Measurements from ENCODE around the gene NFYA.

The NFYA gene

DNA sequence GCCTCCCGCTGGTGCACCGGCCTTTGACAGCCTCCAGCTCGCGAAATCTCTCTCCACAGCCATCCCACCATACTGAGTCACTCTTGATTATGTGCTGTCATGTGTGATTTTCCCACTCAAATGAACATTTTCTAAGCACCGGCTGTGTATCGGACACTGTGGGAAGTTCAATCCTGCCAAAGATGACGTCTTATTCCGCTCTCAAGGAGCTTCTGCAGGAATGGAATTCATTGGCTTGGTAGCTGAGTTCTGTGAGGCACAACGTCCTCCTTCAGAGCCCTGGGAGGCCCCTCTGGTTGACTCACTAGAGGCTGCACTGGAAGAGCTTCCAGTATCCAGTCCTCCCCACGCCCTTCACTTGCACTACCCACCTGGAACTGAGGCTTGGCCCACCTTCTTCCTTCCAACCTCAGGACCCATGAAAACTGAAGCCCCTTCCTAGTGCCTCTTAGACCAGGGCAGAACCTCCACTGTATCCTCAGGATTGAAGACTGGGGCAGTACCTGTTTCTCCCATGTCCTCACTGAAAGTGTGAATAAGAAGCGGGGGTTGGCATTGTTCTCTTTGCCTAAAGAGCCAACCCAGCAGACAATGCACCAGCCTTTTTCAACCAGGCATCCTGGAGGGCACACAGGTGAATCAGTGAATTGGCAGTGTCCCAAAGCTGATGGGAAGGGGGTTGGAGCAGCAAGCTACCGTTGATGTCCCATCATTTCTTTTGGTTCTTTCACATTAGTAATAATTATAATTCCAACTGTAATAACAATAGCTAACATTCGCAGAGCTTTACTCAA, 35.5 kb upstream of the NFYA start:
- Histone ChIP-seq H3K9me3 (ENCODE audit: control insufficient read depth in 1 of 2, low read length in 2 of 2) (no peaks in the 10 kb centered on the region), H3K4me3 (ENCODE audit: low read depth in 1 of 2, low read length in 2 of 2) (peak overlapping the region in 1 of 2 donors; percentile 19), H3K27ac (ENCODE audit: low read length) (no peak overlapping the region)

DNA sequence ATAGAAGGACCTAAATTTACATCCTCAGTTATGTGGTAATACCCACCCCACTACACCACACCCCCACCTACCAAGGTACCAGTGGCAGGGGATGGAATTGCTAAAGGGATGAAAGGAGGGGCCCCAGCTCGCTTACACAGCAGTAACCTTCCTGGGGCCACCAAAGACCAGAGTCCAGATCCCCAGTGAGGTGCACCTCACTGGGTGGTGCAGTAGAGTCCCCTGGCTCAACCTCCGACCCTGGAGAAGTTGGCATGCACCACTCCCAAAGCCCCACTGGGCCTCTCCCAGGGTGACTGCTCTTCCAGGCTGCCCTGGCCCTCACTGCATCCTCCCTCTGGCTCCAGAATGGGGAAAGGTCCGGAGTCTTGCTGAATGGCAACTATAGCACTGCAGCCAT, 34.6 kb upstream of the NFYA start:
- no peak overlapping the region for H3K27ac ChIP-seq (ENCODE audit: low read length)
- H3K36me3 ChIP-seq (ENCODE audit: control insufficient read depth in 1 of 2, insufficient read depth in 2 of 2, low read length in 2 of 2) = no peaks in the 10 kb centered on the region
- peak overlapping the region in 1 of 2 donors; percentile 62 for H3K4me3 ChIP-seq (ENCODE audit: low read depth in 1 of 2, low read length in 2 of 2)
- no peaks in the 10 kb centered on the region for H3K4me1 ChIP-seq (ENCODE audit: control insufficient read depth in 1 of 2, insufficient read depth in 2 of 2, low read length in 2 of 2)
- H3K27me3 ChIP-seq (ENCODE audit: low read depth, low read length) = no peaks in the 10 kb centered on the region
- no peaks in the 10 kb centered on the region for H3K9me3 ChIP-seq (ENCODE audit: control insufficient read depth in 1 of 2, low read length in 2 of 2)

More for the DNA sequence above, 35.5 kb upstream of the NFYA start:
- no peaks in the 10 kb centered on the region for H3K4me1 ChIP-seq (ENCODE audit: control insufficient read depth in 1 of 2, insufficient read depth in 2 of 2, low read length in 2 of 2)
- H3K27me3 ChIP-seq (ENCODE audit: low read depth, low read length) = no peaks in the 10 kb centered on the region
- H3K36me3 ChIP-seq (ENCODE audit: control insufficient read depth in 1 of 2, insufficient read depth in 2 of 2, low read length in 2 of 2) = no peaks in the 10 kb centered on the region

DNA sequence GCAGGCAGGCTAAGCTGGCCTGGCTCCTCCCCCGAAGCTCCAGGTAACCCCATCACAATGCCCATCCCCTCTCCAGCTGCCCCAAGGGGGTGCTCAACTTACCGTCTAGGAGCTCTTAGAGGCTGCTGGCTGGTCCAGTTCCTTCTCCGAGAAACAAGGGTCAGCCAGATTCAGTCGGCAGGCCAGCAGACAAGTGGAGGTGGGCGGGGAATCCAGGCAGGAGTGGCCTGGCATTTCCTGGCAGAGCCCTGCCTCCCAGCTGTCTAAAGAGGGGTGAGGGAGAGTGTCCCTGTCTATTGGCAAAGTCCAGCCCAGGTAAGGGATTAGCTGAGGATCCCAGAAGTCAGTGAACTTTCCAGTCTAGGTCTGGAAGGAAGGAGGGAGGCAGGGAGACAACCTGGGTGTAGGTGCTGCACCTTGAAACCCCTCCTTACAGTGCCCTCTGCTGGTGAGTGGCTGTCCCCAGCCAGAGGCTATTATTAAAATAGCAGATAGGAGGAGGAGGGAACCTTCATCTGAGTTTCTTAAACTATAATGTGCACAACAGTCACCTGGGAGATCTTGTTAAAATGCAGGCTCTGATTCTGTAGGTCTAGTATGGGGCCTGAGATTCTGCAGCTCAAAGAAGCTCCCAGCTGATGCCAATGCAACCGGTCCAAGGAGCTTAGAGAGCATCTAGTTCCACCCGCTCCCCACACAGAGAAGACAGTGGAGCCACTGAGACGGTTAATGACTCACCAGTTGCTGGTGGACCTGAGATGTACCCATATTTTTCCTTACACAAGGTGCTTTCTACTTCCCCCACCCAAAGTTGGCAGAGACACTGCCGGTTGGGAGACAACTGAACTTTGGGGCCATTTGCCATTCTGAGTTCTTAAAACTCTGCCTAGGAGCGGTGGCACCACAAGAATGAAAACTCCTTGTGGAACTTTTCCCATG, 33.4 kb upstream of the NFYA start, which contains the start of gene UNC5CL:
UNC5CL (minus strand) TSS at position 162 of the 939 bp plus-strand sequence. CDS start 4,147 bp downstream, outside the sequence.
- Histone ChIP-seq H3K4me1 (ENCODE audit: control insufficient read depth in 1 of 2, insufficient read depth in 2 of 2, low read length in 2 of 2) (no peaks in the 10 kb centered on the region), H3K27me3 (ENCODE audit: low read depth, low read length) (no peaks in the 10 kb centered on the region), H3K9me3 (ENCODE audit: control insufficient read depth in 1 of 2, low read length in 2 of 2) (no peaks in the 10 kb centered on the region), H3K4me3 (ENCODE audit: low read depth in 1 of 2, low read length in 2 of 2) (peak within 1 kb of the TSS in 1 of 2 donors; percentile 62), H3K36me3 (ENCODE audit: control insufficient read depth in 1 of 2, insufficient read depth in 2 of 2, low read length in 2 of 2) (no peaks in the 10 kb centered on the region), H3K27ac (ENCODE audit: low read length) (peak within 1 kb of the TSS; percentile 79)

DNA sequence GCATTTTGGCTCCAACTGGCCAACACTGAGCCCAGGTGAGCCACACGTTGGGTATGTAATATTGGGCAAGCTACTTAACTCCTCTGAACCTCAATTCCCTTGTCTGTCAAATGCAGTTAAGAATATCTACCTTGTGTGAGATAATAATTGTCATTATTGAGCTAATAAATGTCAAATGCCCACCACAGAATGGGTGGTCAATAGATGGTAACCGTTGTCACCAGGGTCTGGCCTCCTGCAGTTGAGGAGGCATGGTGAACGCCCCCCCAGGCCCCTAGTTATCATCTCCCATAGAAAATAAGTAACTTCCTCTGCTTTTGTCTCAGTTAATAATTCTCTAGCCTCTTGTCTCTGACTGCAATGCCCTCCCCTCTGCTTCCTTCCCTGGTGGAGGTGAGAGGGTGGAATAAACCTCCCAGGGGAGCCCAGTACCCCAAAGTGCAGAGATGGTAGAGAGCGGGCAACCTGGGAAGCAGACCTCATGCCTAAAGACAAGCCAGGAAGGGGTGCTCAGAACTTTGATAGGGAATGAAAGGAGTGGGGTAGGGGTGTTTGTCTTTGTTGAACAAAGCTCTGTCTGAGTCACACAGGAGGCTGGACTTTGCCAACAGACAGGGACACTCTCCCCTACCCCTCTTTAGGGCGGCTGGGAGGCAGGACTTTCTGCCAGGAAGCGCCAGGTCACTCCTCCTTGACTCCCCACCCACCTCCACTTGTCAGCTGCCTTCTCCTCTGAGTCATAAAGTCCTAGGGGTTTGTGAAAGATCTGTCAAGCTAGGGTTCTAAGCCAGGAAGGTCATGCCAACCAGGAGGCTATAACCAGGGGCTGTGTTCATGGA, 32.5 kb upstream of the NFYA start:
- H3K27ac ChIP-seq (ENCODE audit: low read length) = peak overlapping the region; percentile 79
- H3K9me3 ChIP-seq (ENCODE audit: control insufficient read depth in 1 of 2, low read length in 2 of 2) = no peaks in the 10 kb centered on the region
- no peaks in the 10 kb centered on the region for H3K36me3 ChIP-seq (ENCODE audit: control insufficient read depth in 1 of 2, insufficient read depth in 2 of 2, low read length in 2 of 2)
- no peaks in the 10 kb centered on the region for H3K4me1 ChIP-seq (ENCODE audit: control insufficient read depth in 1 of 2, insufficient read depth in 2 of 2, low read length in 2 of 2)
- no peak overlapping the region for H3K4me3 ChIP-seq (ENCODE audit: low read depth in 1 of 2, low read length in 2 of 2)
- no peaks in the 10 kb centered on the region for H3K27me3 ChIP-seq (ENCODE audit: low read depth, low read length)

DNA sequence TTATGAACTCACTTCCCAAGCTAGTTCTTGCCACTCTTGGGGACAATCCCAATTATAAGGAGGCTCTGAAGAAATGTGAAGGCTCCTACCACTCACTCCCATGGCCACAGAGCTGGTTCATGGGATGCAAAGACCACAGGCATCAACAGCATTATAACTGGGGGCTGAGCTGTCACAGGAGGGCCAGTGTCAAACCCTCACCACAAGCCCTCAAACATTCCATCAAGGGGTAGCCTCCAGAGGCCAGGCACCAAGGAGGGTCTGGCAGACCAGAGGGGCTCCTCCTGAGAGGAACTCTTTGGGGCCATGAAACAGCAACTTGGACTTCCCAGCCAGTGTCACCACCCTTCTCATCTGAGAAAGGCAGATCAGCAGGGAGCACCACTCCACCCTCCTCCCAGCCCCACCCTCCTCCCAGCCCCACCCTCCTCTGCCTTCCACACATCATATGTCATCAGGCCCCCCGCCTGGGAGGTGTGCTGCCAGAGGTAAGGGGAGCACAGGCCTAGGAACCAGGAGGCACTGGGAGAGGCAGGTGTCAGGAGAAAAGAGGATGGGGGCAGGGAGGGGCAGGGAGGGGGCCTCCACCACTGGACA, 31.7 kb upstream of the NFYA start:
- no peak overlapping the region for H3K4me3 ChIP-seq (ENCODE audit: low read depth in 1 of 2, low read length in 2 of 2)
- H3K27me3 ChIP-seq (ENCODE audit: low read depth, low read length) = no peaks in the 10 kb centered on the region
- no peaks in the 10 kb centered on the region for H3K36me3 ChIP-seq (ENCODE audit: control insufficient read depth in 1 of 2, insufficient read depth in 2 of 2, low read length in 2 of 2)
- peak overlapping the region; percentile 51 for H3K27ac ChIP-seq (ENCODE audit: low read length)
- no peaks in the 10 kb centered on the region for H3K9me3 ChIP-seq (ENCODE audit: control insufficient read depth in 1 of 2, low read length in 2 of 2)
- no peaks in the 10 kb centered on the region for H3K4me1 ChIP-seq (ENCODE audit: control insufficient read depth in 1 of 2, insufficient read depth in 2 of 2, low read length in 2 of 2)

DNA sequence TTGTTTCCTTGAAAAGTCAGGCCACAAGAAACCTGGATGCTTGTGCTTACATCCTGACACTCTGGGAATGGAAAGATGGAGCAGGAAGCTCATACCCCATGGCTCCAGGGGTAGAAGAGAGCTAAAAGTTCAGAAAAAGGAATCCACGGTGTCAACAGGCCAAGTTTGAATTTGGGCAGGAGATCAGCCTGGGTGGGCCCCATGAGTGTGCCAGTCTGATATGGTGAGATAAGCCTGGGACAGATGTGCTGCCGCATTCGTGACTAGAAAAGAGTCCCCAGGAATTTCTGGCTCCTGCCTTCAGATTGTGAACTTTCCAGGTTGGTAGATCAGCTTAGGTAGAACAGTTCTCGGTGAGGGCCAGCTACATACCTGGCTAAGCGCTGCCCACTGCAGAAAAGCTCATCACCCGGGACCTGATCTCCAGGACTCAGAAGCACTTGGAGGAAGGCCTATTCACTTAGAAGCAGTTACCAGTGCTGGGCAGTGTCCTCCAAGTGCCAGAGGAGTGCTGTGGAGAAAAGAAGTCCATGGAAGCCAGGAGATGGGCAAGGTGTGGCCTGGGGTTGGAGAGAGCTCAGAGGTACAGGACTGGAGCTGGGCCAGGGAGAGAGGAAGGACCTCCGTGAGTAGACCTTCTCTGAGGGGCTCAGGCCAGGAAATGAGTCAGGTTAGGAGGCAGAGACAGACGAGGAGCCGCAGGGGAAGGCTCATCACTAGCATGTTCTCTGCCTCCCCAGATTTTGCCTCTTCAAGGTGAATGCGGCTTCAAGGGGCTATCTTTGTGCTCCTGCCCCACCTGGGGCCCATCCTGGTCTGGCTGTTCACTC, 30.3 kb upstream of the NFYA start, which contains the start of gene TSPO2:
TSPO2 (plus strand) TSS at position 242 of the 830 bp plus-strand sequence; CDS start at position 761, 519 bp downstream.
- no peak within 1 kb of the TSS for H3K4me3 ChIP-seq (ENCODE audit: low read depth in 1 of 2, low read length in 2 of 2)
- no peaks in the 10 kb centered on the region for H3K9me3 ChIP-seq (ENCODE audit: control insufficient read depth in 1 of 2, low read length in 2 of 2)
- H3K27ac ChIP-seq (ENCODE audit: low read length) = no peak within 1 kb of the TSS

DNA sequence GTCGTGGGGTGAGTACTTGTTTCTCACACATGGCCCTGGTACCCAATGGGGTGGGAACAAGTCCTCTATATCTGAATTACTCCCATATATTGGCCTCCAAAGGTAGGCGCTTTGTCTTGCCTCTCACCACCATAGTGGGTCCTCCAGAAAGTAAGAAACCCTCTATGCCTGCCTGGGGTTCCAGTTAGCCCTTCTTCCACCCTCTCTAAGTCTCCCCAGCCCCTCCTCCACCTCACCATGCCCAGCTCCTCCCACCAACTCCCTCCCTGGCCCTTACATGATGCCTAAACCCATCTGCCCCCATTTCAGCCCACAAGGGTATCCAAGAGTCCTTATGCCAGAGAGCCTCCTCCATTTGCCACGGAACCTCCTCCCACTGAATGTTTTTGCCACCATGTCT, 29.6 kb upstream of the NFYA start:
- no peaks in the 10 kb centered on the region for H3K9me3 ChIP-seq (ENCODE audit: control insufficient read depth in 1 of 2, low read length in 2 of 2)
- H3K4me1 ChIP-seq (ENCODE audit: control insufficient read depth in 1 of 2, insufficient read depth in 2 of 2, low read length in 2 of 2) = no peaks in the 10 kb centered on the region
- H3K36me3 ChIP-seq (ENCODE audit: control insufficient read depth in 1 of 2, insufficient read depth in 2 of 2, low read length in 2 of 2) = no peaks in the 10 kb centered on the region
- H3K27me3 ChIP-seq (ENCODE audit: low read depth, low read length) = no peaks in the 10 kb centered on the region
- H3K4me3 ChIP-seq (ENCODE audit: low read depth in 1 of 2, low read length in 2 of 2) = no peak overlapping the region
- H3K27ac ChIP-seq (ENCODE audit: low read length) = no peak overlapping the region

More for the DNA sequence above, 30.3 kb upstream of the NFYA start, which contains the start of gene TSPO2:
- Histone ChIP-seq H3K4me1 (ENCODE audit: control insufficient read depth in 1 of 2, insufficient read depth in 2 of 2, low read length in 2 of 2) (no peaks in the 10 kb centered on the region), H3K27me3 (ENCODE audit: low read depth, low read length) (no peaks in the 10 kb centered on the region), H3K36me3 (ENCODE audit: control insufficient read depth in 1 of 2, insufficient read depth in 2 of 2, low read length in 2 of 2) (no peaks in the 10 kb centered on the region)

DNA sequence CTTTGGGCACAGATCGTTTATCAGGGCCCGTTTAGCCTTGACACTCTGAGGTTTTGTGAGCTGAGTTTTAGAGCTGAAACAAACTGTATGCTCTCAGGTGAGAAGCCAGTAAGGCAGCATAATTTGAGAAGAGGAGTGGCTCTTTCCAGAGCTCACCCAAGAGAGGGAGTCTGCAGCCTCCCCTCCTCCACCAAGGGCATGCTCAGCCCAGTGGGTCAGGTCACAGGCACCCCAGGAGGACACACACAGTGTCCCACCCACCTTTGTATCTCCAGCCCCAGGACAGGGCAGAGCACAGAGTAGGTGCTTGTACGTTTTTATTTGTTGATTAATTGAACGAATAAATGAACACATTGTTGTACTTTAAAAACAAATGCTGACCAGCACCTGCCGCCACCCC, 27.1 kb upstream of the NFYA start:
- Histone ChIP-seq H3K27ac (ENCODE audit: low read length) (no peak overlapping the region), H3K4me3 (ENCODE audit: low read depth in 1 of 2, low read length in 2 of 2) (no peak overlapping the region)

GRCh38 chr6:41046084-41046483, 26.7 kb upstream of the NFYA start:
- Histone ChIP-seq H3K4me3 (ENCODE audit: low read depth in 1 of 2, low read length in 2 of 2) (no peak overlapping the region), H3K4me1 (ENCODE audit: control insufficient read depth in 1 of 2, insufficient read depth in 2 of 2, low read length in 2 of 2) (peaks cover 0 to 7% of the 10 kb centered on the region in 2 donors), H3K27ac (ENCODE audit: low read length) (no peak overlapping the region), H3K27me3 (ENCODE audit: low read depth, low read length) (no peaks in the 10 kb centered on the region), H3K9me3 (ENCODE audit: control insufficient read depth in 1 of 2, low read length in 2 of 2) (no peaks in the 10 kb centered on the region), H3K36me3 (ENCODE audit: control insufficient read depth in 1 of 2, insufficient read depth in 2 of 2, low read length in 2 of 2) (no peaks in the 10 kb centered on the region)

More for the DNA sequence above, 27.1 kb upstream of the NFYA start:
- Histone ChIP-seq H3K36me3 (ENCODE audit: control insufficient read depth in 1 of 2, insufficient read depth in 2 of 2, low read length in 2 of 2) (no peaks in the 10 kb centered on the region), H3K27me3 (ENCODE audit: low read depth, low read length) (no peaks in the 10 kb centered on the region), H3K9me3 (ENCODE audit: control insufficient read depth in 1 of 2, low read length in 2 of 2) (no peaks in the 10 kb centered on the region), H3K4me1 (ENCODE audit: control insufficient read depth in 1 of 2, insufficient read depth in 2 of 2, low read length in 2 of 2) (peaks cover 0 to 7% of the 10 kb centered on the region in 2 donors)

DNA sequence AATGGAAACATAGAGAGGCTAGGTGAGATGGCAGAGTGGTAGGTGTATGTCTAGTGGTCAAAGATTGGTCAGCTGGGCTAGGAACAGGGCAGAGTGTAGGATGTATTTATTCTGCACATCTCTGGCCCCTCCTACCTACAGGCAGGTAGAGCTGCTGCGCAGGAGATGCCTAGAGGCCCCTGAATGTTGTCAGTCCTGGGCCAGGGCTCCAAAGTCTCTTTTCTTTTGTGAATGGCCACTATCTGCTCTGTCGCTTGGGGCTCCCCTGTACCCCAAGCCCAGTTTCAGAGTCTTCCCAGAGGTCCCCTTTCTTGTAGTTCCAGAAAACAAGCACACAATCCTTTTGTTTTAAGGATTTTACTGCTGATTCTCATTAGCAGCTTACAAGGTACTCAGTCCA, 25.5 kb upstream of the NFYA start:
- Histone ChIP-seq H3K36me3 (ENCODE audit: control insufficient read depth in 1 of 2, insufficient read depth in 2 of 2, low read length in 2 of 2) (no peaks in the 10 kb centered on the region), H3K9me3 (ENCODE audit: control insufficient read depth in 1 of 2, low read length in 2 of 2) (no peaks in the 10 kb centered on the region), H3K27me3 (ENCODE audit: low read depth, low read length) (no peaks in the 10 kb centered on the region), H3K4me1 (ENCODE audit: control insufficient read depth in 1 of 2, insufficient read depth in 2 of 2, low read length in 2 of 2) (peaks cover 0 to 14% of the 10 kb centered on the region in 2 donors), H3K4me3 (ENCODE audit: low read depth in 1 of 2, low read length in 2 of 2) (no peak overlapping the region), H3K27ac (ENCODE audit: low read length) (no peak overlapping the region)

Measured in muscle layer of duodenum (tissue), 2 donors.